Endothelial cell of umbilical vein (primary cell): Measurements from ENCODE around the gene GMEB2. TPM values are rescaled to one million over a fixed set of nuclear protein-coding genes. Genes with fewer than 3 reads are reported as not detected.

Experiments used
- BruUV-seq: library from RNA; stranded (reverse); fragments of 400-500 nt; replicated peaks from 2 replicates; lab custom pipeline; 2021; lab: Mats Ljungman, UMichigan
- CTCF ChIA-PET: fragments of 300-600, 350-600 bp; sonication (Branson Sonifier 250); formaldehyde crosslinking; loops from one replicate; lab custom pipeline; 2021; ENCODE audit warnings: antibody characterized with exemption, inconsistent platforms; lab: Charles Lee
- POLR2A ChIA-PET: fragments of 300-600, 350-600 bp; sonication (Branson Sonifier 250); formaldehyde crosslinking; loops from one replicate; lab custom pipeline; 2021; ENCODE audit warnings: antibody characterized with exemption, inconsistent platforms; lab: Charles Lee
- DNase-seq: peaks from one replicate; pipeline ENCODE4 v3.0.0-alpha.2; 2011; ENCODE audit warnings: low read depth, low spot score
- FAIRE-seq: peaks from 2 replicates; lab custom pipeline; 2011; peaks lifted over from hg19 to GRCh38; lab: Jason Lieb, UNC
- H2AFZ ChIP-seq: 2 replicates; pipeline ENCODE4 v1.6.0; 2012; ENCODE audit warnings: low read depth, low read length, control low read depth, inconsistent platforms
- H3K27ac ChIP-seq: 2 replicates; pipeline ENCODE4 v1.5.1; 2011; ENCODE audit warnings: low read depth, mild to moderate bottlenecking, control low read depth, low read length, moderate library complexity; ENCODE audit not compliant: insufficient read depth
- H3K27me3 ChIP-seq, 2 experiments: 2 replicates each; pipeline versions ENCODE4 v1.6.0 to v1.6.1; 2011; ENCODE audit warnings: low read length in 2 of 2, mixed read lengths in 1 of 2; ENCODE audit not compliant: control insufficient read depth in 2 of 2, insufficient read depth in 2 of 2
- H3K36me3 ChIP-seq, 2 experiments: 2 replicates in 1 of 2; 3 replicates in 1 of 2; pipeline ENCODE4 v1.5.1; 2011; ENCODE audit warnings: low read length in 2 of 2, mild to moderate bottlenecking in 1 of 2, moderate library complexity in 1 of 2; ENCODE audit not compliant: control insufficient read depth in 2 of 2, insufficient read depth in 2 of 2; ENCODE audit errors: extremely low read depth in 1 of 2
- H3K4me1 ChIP-seq: 3 replicates; pipeline ENCODE4 v1.5.1; 2011; ENCODE audit warnings: mild to moderate bottlenecking, low read length; ENCODE audit not compliant: control insufficient read depth, insufficient read depth; ENCODE audit errors: extremely low read depth
- H3K4me2 ChIP-seq: 2 replicates; pipeline ENCODE4 v1.6.1; 2011; ENCODE audit warnings: low read length, control low read depth, mixed read lengths; ENCODE audit not compliant: insufficient read depth
- H3K4me3 ChIP-seq, 3 experiments: fragments of 200-600 bp in 1 of 3; sonication (generic), shearing (Covaris generic) in 1 of 3; replicated peaks in 1 of 3; 2 replicates each; pipeline ENCODE4 v1.5.1; 2011 to 2016; ENCODE audit warnings: control low read depth in 3 of 3, low read length in 3 of 3, mild to moderate bottlenecking in 2 of 3, inconsistent platforms in 1 of 3, low read depth in 1 of 3, moderate library complexity in 1 of 3; ENCODE audit not compliant: insufficient read depth in 1 of 3
- H3K79me2 ChIP-seq: 2 replicates; pipeline ENCODE4 v1.6.0; 2012; ENCODE audit warnings: low read length, inconsistent platforms; ENCODE audit not compliant: control insufficient read depth, insufficient read depth
- H3K9ac ChIP-seq: replicated peaks from 2 replicates; pipeline ENCODE3; 2011; ENCODE audit warnings: low read length, control low read depth; ENCODE audit not compliant: insufficient read depth; ENCODE audit errors: extremely low read depth
- H3K9me1 ChIP-seq: replicated peaks from 3 replicates; pipeline ENCODE4 v1.6.0; 2011; ENCODE audit warnings: mild to moderate bottlenecking, low read length; ENCODE audit not compliant: control insufficient read depth, insufficient read depth; ENCODE audit errors: extremely low read depth
- H3K9me3 ChIP-seq: replicated peaks from 2 replicates; pipeline ENCODE4 v1.5.1; 2012; ENCODE audit warnings: low read length, inconsistent platforms; ENCODE audit not compliant: control insufficient read depth, insufficient read depth
- H4K20me1 ChIP-seq: replicated peaks from 2 replicates; pipeline ENCODE3; 2011; ENCODE audit warnings: mild to moderate bottlenecking, low read length; ENCODE audit not compliant: control insufficient read depth, insufficient read depth; ENCODE audit errors: extremely low read depth
- EZH2 ChIP-seq: IDR thresholded peaks from 2 replicates; pipeline ENCODE4 v1.6.1; 2012; ENCODE audit warnings: borderline replicate concordance, low read depth, mild to moderate bottlenecking, moderate library complexity, low read length, inconsistent platforms; ENCODE audit not compliant: severe bottlenecking
- JUN ChIP-seq: IDR thresholded peaks from 2 replicates; pipeline ENCODE4 v1.6.1; 2011; ENCODE audit warnings: borderline replicate concordance, low read depth; ENCODE audit not compliant: insufficient read length, insufficient read depth
- POLR2AphosphoS5 ChIP-seq: IDR thresholded peaks from 2 replicates; pipeline ENCODE4 v1.6.1; 2012; ENCODE audit warnings: low read depth, mild to moderate bottlenecking, control low read depth, low read length, moderate library complexity; ENCODE audit not compliant: insufficient read depth
- dilution Hi-C: fragments of 300-500 bp; cut with MboI; formaldehyde crosslinking; loops from one replicate; pipeline ENCODE4 v1.15.0; 2019; ENCODE audit warnings: low sequenced_read_pairs; ENCODE audit not compliant: extremely low pct_ligation_motif_present
- intact Hi-C: fragments of 100-400 bp; cut with micrococcal nuclease; formaldehyde crosslinking; loops from one replicate; pipeline ENCODE4 v1.10.0; 2022
- polyA plus RNA-seq, 4 experiments: library from polyadenylated mRNA; depleted of rRNA in 3 of 4; stranded (reverse) in 3 of 4; unstranded in 1 of 4; fragments of >200 nt; gene quantifications; 2 replicates each; pipeline versions ENCODE4 v1.2.1 to v1.2.3, GENCODE V29; 2011 to 2012; ENCODE audit warnings: missing spikeins in 1 of 4
- total RNA-seq: library from RNA; stranded (reverse); gene quantifications from 2 replicates; pipeline ENCODE4 v1.2.3, GENCODE V29; 2021
- TF ChIP-seq, protein P1 (sequence below), 2 donors: IDR thresholded peaks; 1 replicate in 1 of 2; 2 replicates in 1 of 2; pipeline ENCODE4 v1.5.1; 2011; ENCODE audit warnings: low read length in 2 of 2, mild to moderate bottlenecking in 2 of 2, moderate library complexity in 2 of 2, control low read depth in 1 of 2, inconsistent platforms in 1 of 2, low read depth in 1 of 2; ENCODE audit not compliant: insufficient read depth in 1 of 2; ENCODE audit errors: extremely low read depth in 1 of 2
- TF ChIP-seq, protein P2 (sequence below): IDR thresholded peaks from 2 replicates; pipeline ENCODE4 v1.6.1; 2011; ENCODE audit not compliant: insufficient read depth, insufficient read length

GMEB2 gene
- total and polyA plus RNA-seq, 2 donors (not counting 3 experiments of a cell fraction or from before 2014, with no cell fraction given), result 12.7 to 14.1 TPM

DNA sequence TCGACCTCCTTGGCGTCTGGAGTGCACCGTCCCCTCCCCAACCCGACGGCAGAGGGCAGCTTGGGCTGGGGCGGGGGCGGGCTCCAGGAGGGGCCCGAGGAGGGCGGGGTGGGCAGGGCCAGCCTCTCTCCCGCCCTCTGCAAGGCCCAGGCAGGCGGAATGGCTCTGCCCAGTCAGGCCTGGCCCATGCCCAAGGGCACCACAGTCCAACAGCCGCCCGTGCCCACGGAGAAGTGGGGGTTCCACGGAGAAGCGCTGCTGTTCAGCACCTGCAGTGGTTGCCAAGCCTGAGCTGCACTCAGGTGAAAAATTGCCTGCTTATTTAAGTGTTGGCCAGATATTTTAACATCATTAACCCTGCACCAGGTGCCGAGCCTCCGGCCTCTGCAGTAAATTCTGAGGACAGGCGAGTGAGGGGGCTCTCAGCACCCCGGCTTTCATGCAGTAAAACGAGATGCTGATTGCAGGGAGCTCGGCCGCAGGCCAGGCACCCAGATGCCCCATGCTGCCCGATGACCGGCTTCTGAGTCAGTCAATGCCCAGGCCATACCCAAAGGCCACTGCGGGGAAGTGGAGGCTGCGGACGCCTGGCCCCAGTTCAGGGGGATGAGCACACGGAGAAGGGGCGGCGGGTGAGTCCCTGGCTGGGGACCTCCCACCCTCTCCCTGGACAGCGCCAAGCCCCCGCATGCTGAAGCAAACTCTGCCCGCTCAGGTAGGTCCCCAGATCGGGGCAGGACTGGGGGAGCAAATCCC is 79.0 kb downstream of the GMEB2 start, which contains the start of gene SRMS:
Gene SRMS (minus strand): TSS at position 25 of the 756 bp plus-strand sequence. CDS start 286 bp downstream, outside the sequence.
- no peak within 1 kb of the TSS for H3K4me2 ChIP-seq

DNA sequence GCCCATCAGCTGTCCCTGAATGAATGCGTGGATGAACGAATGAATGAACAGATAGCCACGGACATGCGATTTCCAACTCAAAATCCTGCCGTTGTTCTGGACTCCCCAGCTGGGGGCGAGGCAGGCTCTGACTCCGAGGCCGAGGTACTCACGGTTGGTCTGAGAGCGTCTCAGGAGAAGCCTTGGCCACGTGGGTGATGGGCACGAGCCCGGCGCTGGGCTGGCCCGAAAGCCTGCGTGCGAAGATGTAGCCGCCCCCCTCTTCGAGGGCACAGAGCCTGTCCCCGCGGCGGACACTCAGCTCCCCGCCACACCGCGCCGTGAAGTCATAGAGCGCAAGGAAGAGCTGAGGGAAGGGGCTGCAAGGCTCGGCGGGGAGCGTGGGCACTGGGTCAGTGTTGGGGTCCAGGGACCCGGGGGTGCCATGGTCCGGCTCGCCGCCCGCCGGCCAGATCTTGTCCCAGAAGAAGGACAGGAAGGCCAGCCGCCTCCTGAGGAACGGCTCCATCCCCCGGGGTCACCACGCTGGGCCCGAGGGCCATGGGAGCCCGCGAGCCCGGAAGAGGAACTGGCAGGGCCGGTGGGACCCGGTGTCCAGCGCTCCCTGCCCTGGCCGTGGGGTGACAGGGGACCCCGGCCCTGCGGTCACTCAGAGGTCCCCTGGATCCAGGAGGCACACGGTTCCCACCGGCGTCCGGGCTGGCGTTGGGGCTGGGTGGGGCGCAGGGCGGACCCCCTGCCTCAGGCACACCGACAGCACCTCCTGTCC is 79.8 kb downstream of the GMEB2 start:
- no TSS peak for BruUV-seq

More for the DNA sequence above, 79.0 kb downstream of the GMEB2 start, which contains the start of gene SRMS:
- FAIRE-seq (no peak), DNase-seq (no peak)
- no peak within 1 kb of the TSS for H2AFZ ChIP-seq
- no peak within 1 kb of the TSS for H3K9ac ChIP-seq
- no peaks in the 10 kb centered on the region for H3K27me3 ChIP-seq
- H4K20me1 ChIP-seq, result no peaks in the 10 kb centered on the region
- H3K9me3 ChIP-seq, result no peaks in the 10 kb centered on the region
- ChIA-PET CTCF (interaction anchor here (1.9 kb wide), 1 partner anchor 10 kb away, joined by 12 read pairs; the partner anchor contains the start of gene PTK6), POLR2A (no interaction called here)
- no peak within 1 kb of the TSS for H3K4me3 ChIP-seq
- H3K79me2 ChIP-seq, result no peaks in the 10 kb centered on the region
- BruUV-seq, result no TSS peak
- no peak within 1 kb of the TSS for H3K27ac ChIP-seq
- dilution Hi-C loops, result no loop called here
- H3K9me1 ChIP-seq, result no peaks in the 10 kb centered on the region
- H3K36me3 ChIP-seq, result no peaks in the 10 kb centered on the region
- TF ChIP-seq EZH2, result peak; percentile 48
- no peak for TF ChIP-seq POLR2AphosphoS5
- intact Hi-C loops, result no loop called here
- no peaks in the 10 kb centered on the region for H3K4me1 ChIP-seq

More for the DNA sequence above, 79.8 kb downstream of the GMEB2 start:
- ChIA-PET CTCF (interaction anchor here (1.1 to 1.9 kb wide), 2 partner anchors 9 to 44 kb away, joined by 3 to 12 read pairs; partner anchors contain the start of gene PTK6), POLR2A (no interaction called here)
- Histone ChIP-seq H3K27ac (no peak overlapping the region), H3K27me3 (no peaks in the 10 kb centered on the region), H3K9me1 (no peaks in the 10 kb centered on the region), H3K36me3 (no peaks in the 10 kb centered on the region), H3K4me1 (no peaks in the 10 kb centered on the region), H3K79me2 (no peaks in the 10 kb centered on the region), H3K9ac (no peak overlapping the region), H4K20me1 (no peaks in the 10 kb centered on the region), H2AFZ (no peak overlapping the region), H3K4me3 (no peak overlapping the region), H3K9me3 (no peaks in the 10 kb centered on the region), H3K4me2 (no peak overlapping the region)
- TF ChIP-seq, protein P1, sequence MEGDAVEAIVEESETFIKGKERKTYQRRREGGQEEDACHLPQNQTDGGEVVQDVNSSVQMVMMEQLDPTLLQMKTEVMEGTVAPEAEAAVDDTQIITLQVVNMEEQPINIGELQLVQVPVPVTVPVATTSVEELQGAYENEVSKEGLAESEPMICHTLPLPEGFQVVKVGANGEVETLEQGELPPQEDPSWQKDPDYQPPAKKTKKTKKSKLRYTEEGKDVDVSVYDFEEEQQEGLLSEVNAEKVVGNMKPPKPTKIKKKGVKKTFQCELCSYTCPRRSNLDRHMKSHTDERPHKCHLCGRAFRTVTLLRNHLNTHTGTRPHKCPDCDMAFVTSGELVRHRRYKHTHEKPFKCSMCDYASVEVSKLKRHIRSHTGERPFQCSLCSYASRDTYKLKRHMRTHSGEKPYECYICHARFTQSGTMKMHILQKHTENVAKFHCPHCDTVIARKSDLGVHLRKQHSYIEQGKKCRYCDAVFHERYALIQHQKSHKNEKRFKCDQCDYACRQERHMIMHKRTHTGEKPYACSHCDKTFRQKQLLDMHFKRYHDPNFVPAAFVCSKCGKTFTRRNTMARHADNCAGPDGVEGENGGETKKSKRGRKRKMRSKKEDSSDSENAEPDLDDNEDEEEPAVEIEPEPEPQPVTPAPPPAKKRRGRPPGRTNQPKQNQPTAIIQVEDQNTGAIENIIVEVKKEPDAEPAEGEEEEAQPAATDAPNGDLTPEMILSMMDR (IDR thresholded peaks at IDR 0.05; ENCODE audit: extremely low read depth in 1 of 2, insufficient read depth in 1 of 2, low read depth in 1 of 2, low read length in 2 of 2), result no peak
- TF ChIP-seq, protein P2, sequence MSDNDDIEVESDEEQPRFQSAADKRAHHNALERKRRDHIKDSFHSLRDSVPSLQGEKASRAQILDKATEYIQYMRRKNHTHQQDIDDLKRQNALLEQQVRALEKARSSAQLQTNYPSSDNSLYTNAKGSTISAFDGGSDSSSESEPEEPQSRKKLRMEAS, result no peak
- TF ChIP-seq JUN (no peak), POLR2AphosphoS5 (no peak), EZH2 (peak; percentile 43)
- DNase-seq (no peak), FAIRE-seq (no peak)
- dilution Hi-C loops (no loop called here), intact Hi-C loops (no loop called here)
